Liver (tissue), 9 donors: ENCODE results near the gene EIF4E2. TPM values are rescaled to one million over a fixed set of nuclear protein-coding genes. Genes with fewer than 3 reads are reported as not detected.

Source experiments
- DNase-seq: peaks from one replicate; pipeline ENCODE4 v3.0.0-alpha.2; 2017; ENCODE audit warnings: low spot score
- H3K27ac ChIP-seq, 2 donors: one replicate each; pipeline ENCODE4 v1.7.0; 2013; ENCODE audit warnings: inconsistent platforms in 2 of 2, low read length in 2 of 2, control low read depth in 1 of 2, low read depth in 1 of 2, mild to moderate bottlenecking in 1 of 2
- H3K27me3 ChIP-seq, 4 donors: one replicate each; pipeline versions ENCODE4 v1.6.1 to v1.7.0; 2013; ENCODE audit warnings: low read length in 3 of 4, inconsistent platforms in 1 of 4, mild to moderate bottlenecking in 1 of 4, moderate library complexity in 1 of 4; ENCODE audit not compliant: control insufficient read depth in 4 of 4, insufficient read depth in 4 of 4
- H3K36me3 ChIP-seq, 4 donors: one replicate each; pipeline versions ENCODE4 v1.6.1 to v1.7.0; 2013; ENCODE audit warnings: low read length in 3 of 4, mild to moderate bottlenecking in 3 of 4, low read depth in 1 of 4, moderate library complexity in 1 of 4; ENCODE audit not compliant: control insufficient read depth in 4 of 4, insufficient read depth in 3 of 4
- H3K4me1 ChIP-seq, 4 donors: one replicate each; pipeline versions ENCODE4 v1.6.1 to v1.7.0; 2013; ENCODE audit warnings: low read length in 3 of 4, mild to moderate bottlenecking in 3 of 4, moderate library complexity in 1 of 4; ENCODE audit not compliant: control insufficient read depth in 4 of 4, insufficient read depth in 4 of 4
- H3K4me3 ChIP-seq, 3 donors: one replicate each; pipeline versions ENCODE4 v1.6.1 to v1.7.0; 2013; ENCODE audit warnings: low read length in 3 of 3, control low read depth in 1 of 3, low read depth in 1 of 3, mild to moderate bottlenecking in 1 of 3
- H3K9ac ChIP-seq, 2 donors: one replicate each; pipeline ENCODE4 v1.7.0; 2013; ENCODE audit warnings: low read length in 2 of 2, mild to moderate bottlenecking in 2 of 2, moderate library complexity in 2 of 2, control low read depth in 1 of 2, low read depth in 1 of 2
- H3K9me3 ChIP-seq, 4 donors: one replicate each; pipeline versions ENCODE4 v1.6.1 to v1.7.0; 2013; ENCODE audit warnings: low read length in 3 of 4; ENCODE audit not compliant: control insufficient read depth in 4 of 4
- ATF3 ChIP-seq: IDR thresholded peaks from 2 replicates; pipeline ENCODE4 v1.6.1; 2016; ENCODE audit warnings: antibody characterized with exemption
- EGR1 ChIP-seq, 2 donors: IDR thresholded peaks; 2 replicates each; pipeline ENCODE4 v1.6.1; 2016 to 2018; ENCODE audit warnings: antibody characterized with exemption in 2 of 2, low read depth in 2 of 2
- FOXA1 ChIP-seq: IDR thresholded peaks from 2 replicates; pipeline ENCODE4 v1.6.1; 2016; ENCODE audit warnings: antibody characterized with exemption
- FOXA2 ChIP-seq: IDR thresholded peaks from 2 replicates; pipeline ENCODE4 v1.6.1; 2016; ENCODE audit warnings: antibody characterized with exemption
- GABPA ChIP-seq, 2 donors: IDR thresholded peaks in 1 of 2; conservative IDR thresholded peaks in 1 of 2; 2 replicates each; pipeline ENCODE4 v1.6.1; 2016; ENCODE audit warnings: antibody characterized with exemption in 2 of 2, mild to moderate bottlenecking in 1 of 2, moderate library complexity in 1 of 2
- HNF4A ChIP-seq, 2 donors: conservative IDR thresholded peaks; 2 replicates each; pipeline ENCODE4 v1.6.1; 2016; ENCODE audit warnings: antibody characterized with exemption in 2 of 2, mild to moderate bottlenecking in 2 of 2
- HNF4G ChIP-seq: IDR thresholded peaks from 2 replicates; pipeline ENCODE4 v1.6.1; 2016; ENCODE audit warnings: antibody characterized with exemption
- MAX ChIP-seq: IDR thresholded peaks from 2 replicates; pipeline ENCODE4 v1.6.1; 2016; ENCODE audit warnings: antibody characterized with exemption
- NR2F2 ChIP-seq: IDR thresholded peaks from 2 replicates; pipeline ENCODE4 v1.6.1; 2016; ENCODE audit warnings: antibody characterized with exemption
- RAD21 ChIP-seq, 2 donors: IDR thresholded peaks; 2 replicates each; pipeline ENCODE4 v1.6.1; 2016; ENCODE audit warnings: antibody characterized with exemption in 2 of 2, mild to moderate bottlenecking in 2 of 2
- RXRA ChIP-seq, 2 donors: IDR thresholded peaks; 2 replicates each; pipeline ENCODE4 v1.6.1; 2017 to 2018; ENCODE audit warnings: antibody characterized with exemption in 2 of 2, mild to moderate bottlenecking in 1 of 2
- SP1 ChIP-seq: IDR thresholded peaks from 2 replicates; pipeline ENCODE4 v1.6.1; 2018; ENCODE audit warnings: antibody characterized with exemption, mild to moderate bottlenecking
- TAF1 ChIP-seq: conservative IDR thresholded peaks from 2 replicates; pipeline ENCODE4 v1.6.1; 2016; ENCODE audit warnings: antibody characterized with exemption, mild to moderate bottlenecking
- YY1 ChIP-seq: IDR thresholded peaks from 2 replicates; pipeline ENCODE4 v1.6.1; 2016; ENCODE audit warnings: antibody characterized with exemption, mild to moderate bottlenecking
- ZBTB33 ChIP-seq: IDR thresholded peaks from 2 replicates; pipeline ENCODE4 v1.6.1; 2016; ENCODE audit warnings: antibody characterized with exemption
- WGBS: extraction: QIAGEN DNeasy Blood & Tissue Kit; methylation state at CpG from one replicate; pipeline ENCODE4 v1.1.7; 2013; 5-methylcytosine and 5-hydroxymethylcytosine counted together
- polyA plus RNA-seq, 2 donors: library from polyadenylated mRNA; stranded (reverse) in 1 of 2; unstranded in 1 of 2; fragments of 200-250 nt in 1 of 2; fragments of >200 nt in 1 of 2; fragmentation: Nextera tagmentation in 1 of 2; extraction: Ambion mirVana in 1 of 2; gene quantifications; one replicate each; pipeline versions ENCODE4 v1.2.1 to v1.2.3, GENCODE V29; 2013 to 2015
- total RNA-seq, 2 donors: library from RNA; depleted of rRNA; stranded (reverse); fragments of >200 nt; gene quantifications; one replicate each; pipeline ENCODE4 v1.2.3, GENCODE V29; 2014
- TF ChIP-seq, protein P1 (sequence below): IDR thresholded peaks from 2 replicates; pipeline ENCODE4 v1.6.1; 2016; ENCODE audit warnings: antibody characterized with exemption, mild to moderate bottlenecking
- donor health status: healthy.
- donor health status: healthy.
- donor health status: healthy.
- donor health status: healthy.
- donor health status: healthy.

EIF4E2 gene
- total and polyA plus RNA-seq, 4 donors: 30.0 to 46.9 (median 45.4) TPM

DNA sequence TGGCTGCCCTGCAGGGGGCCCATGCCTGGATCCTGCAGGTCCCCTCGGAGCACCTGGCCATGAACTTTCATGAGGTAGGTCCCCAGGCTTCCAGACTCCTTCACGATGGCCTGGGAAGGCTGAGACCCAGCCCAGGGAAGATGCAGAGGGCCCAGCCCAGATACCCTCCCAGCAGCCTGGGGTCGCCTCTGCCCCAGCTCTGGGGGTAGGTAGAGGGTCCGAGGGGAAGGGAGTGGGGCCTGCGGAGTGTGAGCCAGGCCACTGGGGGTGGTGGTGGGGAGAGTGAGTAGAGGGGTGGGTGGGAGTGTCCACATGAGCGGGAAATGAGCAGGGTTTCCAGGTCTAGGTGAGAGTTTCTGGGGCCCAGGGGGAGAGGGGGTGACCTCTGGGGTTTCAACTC is 25.7 kb upstream of the EIF4E2 start:
- no peak overlapping the region for H3K27ac ChIP-seq
- DNase-seq: no peak
- 64% methylated on average over 6 of the region's 6 CpGs for WGBS
- H3K9ac ChIP-seq: no peak overlapping the region
- H3K4me1 ChIP-seq: peaks cover 7 to 22% (median 13%) of the 10 kb centered on the region in 4 donors
- peaks cover 0 to 10% (median 5%) of the 10 kb centered on the region in 4 donors for H3K27me3 ChIP-seq
- no peaks in the 10 kb centered on the region for H3K9me3 ChIP-seq
- TF ChIP-seq GABPA (IDR thresholded peaks at IDR 0.05 in 1 of 2, conservative IDR thresholded peaks at IDR 0.05 in 1 of 2) (no peak), HNF4A (conservative IDR thresholded peaks at IDR 0.05) (no peak), RAD21 (IDR thresholded peaks at IDR 0.05) (no peak), NR2F2 (no peak), FOXA1 (no peak), YY1 (no peak), SP1 (no peak), HNF4G (no peak), FOXA2 (no peak), EGR1 (IDR thresholded peaks at IDR 0.05; ENCODE audit: low read depth in 2 of 2) (no peak), TAF1 (no peak), MAX (no peak), ZBTB33 (no peak), ATF3 (no peak)
- TF ChIP-seq, protein P1, sequence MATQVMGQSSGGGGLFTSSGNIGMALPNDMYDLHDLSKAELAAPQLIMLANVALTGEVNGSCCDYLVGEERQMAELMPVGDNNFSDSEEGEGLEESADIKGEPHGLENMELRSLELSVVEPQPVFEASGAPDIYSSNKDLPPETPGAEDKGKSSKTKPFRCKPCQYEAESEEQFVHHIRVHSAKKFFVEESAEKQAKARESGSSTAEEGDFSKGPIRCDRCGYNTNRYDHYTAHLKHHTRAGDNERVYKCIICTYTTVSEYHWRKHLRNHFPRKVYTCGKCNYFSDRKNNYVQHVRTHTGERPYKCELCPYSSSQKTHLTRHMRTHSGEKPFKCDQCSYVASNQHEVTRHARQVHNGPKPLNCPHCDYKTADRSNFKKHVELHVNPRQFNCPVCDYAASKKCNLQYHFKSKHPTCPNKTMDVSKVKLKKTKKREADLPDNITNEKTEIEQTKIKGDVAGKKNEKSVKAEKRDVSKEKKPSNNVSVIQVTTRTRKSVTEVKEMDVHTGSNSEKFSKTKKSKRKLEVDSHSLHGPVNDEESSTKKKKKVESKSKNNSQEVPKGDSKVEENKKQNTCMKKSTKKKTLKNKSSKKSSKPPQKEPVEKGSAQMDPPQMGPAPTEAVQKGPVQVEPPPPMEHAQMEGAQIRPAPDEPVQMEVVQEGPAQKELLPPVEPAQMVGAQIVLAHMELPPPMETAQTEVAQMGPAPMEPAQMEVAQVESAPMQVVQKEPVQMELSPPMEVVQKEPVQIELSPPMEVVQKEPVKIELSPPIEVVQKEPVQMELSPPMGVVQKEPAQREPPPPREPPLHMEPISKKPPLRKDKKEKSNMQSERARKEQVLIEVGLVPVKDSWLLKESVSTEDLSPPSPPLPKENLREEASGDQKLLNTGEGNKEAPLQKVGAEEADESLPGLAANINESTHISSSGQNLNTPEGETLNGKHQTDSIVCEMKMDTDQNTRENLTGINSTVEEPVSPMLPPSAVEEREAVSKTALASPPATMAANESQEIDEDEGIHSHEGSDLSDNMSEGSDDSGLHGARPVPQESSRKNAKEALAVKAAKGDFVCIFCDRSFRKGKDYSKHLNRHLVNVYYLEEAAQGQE: no peak
- H3K4me3 ChIP-seq: no peak overlapping the region
- no peaks in the 10 kb centered on the region for H3K36me3 ChIP-seq

- H3K4me3 ChIP-seq: no peak overlapping the region
- H3K27me3 ChIP-seq: peaks cover 0 to 10% (median 5%) of the 10 kb centered on the region in 4 donors
- no peaks in the 10 kb centered on the region for H3K36me3 ChIP-seq
- H3K4me1 ChIP-seq: peaks cover 7 to 22% (median 13%) of the 10 kb centered on the region in 4 donors
- 86% methylated on average over 14 of the region's 14 CpGs for WGBS
- H3K27ac ChIP-seq: no peak overlapping the region
- no peaks in the 10 kb centered on the region for H3K9me3 ChIP-seq
- no peak for DNase-seq
- no peak overlapping the region for H3K9ac ChIP-seq
- TF ChIP-seq FOXA1: no peak
- TF ChIP-seq ATF3: no peak
- TF ChIP-seq YY1: no peak
- TF ChIP-seq RXRA (IDR thresholded peaks at IDR 0.05): no peak
- TF ChIP-seq RAD21 (IDR thresholded peaks at IDR 0.05): no peak
- no peak for TF ChIP-seq MAX
- no peak for TF ChIP-seq EGR1 (IDR thresholded peaks at IDR 0.05; ENCODE audit: low read depth in 2 of 2)
- TF ChIP-seq HNF4A (conservative IDR thresholded peaks at IDR 0.05): no peak
- no peak for TF ChIP-seq HNF4G
- TF ChIP-seq, protein P1: no peak
- TF ChIP-seq SP1: no peak
- TF ChIP-seq ZBTB33: no peak
- TF ChIP-seq TAF1: no peak
- no peak for TF ChIP-seq GABPA (IDR thresholded peaks at IDR 0.05 in 1 of 2, conservative IDR thresholded peaks at IDR 0.05 in 1 of 2)
- TF ChIP-seq NR2F2: no peak
Measured at GRCh38 chr2:232525199-232525598, 25.3 kb upstream of the EIF4E2 start.
